HG03103 (cell line): Measurements from ENCODE around the gene PLK3.
"Not testable (repeated sequence)": the region's sequence is repeated elsewhere in the genome, so short reads cannot be mapped to it uniquely, and the experiment has no call there.

Source experiments
- ATAC-seq: cut with Tn5 transposase; IDR thresholded peaks from one replicate; pipeline ENCODE4 v1.9.1; 2021; ENCODE audit warnings: low read depth; ENCODE audit not compliant: unreplicated experiment

The PLK3 gene

GRCh38 chr1:44786841-44787426 lies 13.2 kb upstream of the PLK3 start:
- no peak for ATAC-seq

- no peak for ATAC-seq
Measured at GRCh38 chr1:44787506-44787905, 12.7 kb upstream of the PLK3 start.

- ATAC-seq, result no peak
Measured at GRCh38 chr1:44788120-44788860, 11.9 kb upstream of the PLK3 start, which contains the start of gene BEST4. TSS of gene BEST4 (minus strand) at chr1:44788170. CDS start at chr1:44787705, 465 bp downstream.

DNA sequence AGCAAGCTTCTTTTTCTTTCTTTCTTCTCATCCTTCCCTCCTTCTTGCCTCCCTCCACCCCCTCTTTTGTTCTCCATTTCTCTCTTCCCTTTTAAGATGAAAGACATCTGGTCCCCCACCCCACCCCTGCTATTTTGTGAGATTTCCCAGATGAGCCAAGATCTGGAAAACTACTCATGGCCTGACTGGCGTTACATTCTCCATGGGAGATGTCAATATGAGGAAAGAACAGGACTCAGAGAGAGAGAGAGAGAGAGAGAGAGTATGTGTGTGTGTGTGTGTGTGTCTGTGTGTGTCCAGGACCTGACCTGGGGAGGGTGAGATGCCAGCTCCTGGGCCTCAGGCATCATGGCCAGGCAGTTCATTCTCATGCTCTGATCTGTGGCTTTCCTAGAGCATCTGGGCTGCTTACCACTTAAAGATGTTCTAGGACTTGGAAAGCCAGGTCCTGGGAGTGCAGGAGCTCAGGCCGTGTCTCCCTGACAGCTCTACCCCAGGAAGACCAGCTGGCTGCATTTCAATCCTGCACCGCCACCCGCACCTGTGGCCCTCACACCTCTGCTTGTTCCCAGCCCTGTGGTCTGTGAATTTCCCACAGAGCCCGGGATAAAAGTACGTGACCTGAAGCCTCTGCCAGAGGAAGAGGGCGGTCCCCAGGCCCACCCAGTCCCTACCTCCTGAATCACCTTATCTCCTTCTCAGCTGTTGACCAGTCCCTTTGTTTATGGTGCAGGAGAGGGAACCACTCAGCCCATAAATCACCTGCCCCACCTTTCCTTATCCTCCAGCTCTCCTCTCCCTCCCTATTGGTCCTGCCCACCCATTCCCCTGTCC lies 9.0 kb upstream of the PLK3 start:
- ATAC-seq, result no peak

DNA sequence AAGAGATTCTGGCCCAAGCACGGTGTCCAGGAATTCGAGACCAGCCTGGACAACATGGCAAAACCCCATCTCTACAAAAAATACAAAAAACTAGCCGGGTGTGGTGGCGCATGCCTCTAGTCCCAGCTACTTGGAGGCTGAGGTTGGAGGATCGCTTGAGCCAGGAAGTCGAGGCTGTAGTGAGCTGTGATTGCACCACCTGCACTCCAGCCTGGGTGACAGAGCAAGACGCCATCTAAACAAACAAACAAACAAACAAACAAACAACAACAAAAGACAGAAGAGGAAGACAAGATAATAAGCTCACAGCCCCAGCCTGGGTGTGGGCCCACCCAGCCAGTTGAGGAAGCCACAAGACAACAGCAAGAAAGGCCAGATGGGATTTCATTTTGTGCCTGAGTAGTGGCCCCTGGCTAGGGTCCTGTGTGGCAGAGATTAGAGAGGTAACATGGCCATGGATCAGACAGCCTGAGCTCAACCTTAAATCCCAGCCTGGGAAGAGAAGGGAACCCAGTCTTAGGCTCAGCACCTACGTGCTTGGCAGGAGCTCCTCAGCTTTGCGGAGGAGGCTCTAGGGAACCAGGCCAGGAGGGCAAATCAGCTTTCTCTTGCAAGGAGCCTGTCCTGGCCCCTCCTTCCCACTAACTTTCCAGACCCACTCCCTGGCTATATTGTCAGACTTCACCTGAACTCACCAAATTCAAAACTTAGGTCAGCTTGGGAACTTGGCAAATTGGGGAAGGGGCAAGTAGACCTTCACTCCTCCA lies 7.3 kb upstream of the PLK3 start:
- ATAC-seq, result no peak

- ATAC-seq, result not testable (repeated sequence)
Measured at GRCh38 chr1:44797886-44798285, 2.3 kb upstream of the PLK3 start.

- no peak for ATAC-seq
Measured at GRCh38 chr1:44798481-44799365, 1.5 kb upstream of the PLK3 start.

DNA sequence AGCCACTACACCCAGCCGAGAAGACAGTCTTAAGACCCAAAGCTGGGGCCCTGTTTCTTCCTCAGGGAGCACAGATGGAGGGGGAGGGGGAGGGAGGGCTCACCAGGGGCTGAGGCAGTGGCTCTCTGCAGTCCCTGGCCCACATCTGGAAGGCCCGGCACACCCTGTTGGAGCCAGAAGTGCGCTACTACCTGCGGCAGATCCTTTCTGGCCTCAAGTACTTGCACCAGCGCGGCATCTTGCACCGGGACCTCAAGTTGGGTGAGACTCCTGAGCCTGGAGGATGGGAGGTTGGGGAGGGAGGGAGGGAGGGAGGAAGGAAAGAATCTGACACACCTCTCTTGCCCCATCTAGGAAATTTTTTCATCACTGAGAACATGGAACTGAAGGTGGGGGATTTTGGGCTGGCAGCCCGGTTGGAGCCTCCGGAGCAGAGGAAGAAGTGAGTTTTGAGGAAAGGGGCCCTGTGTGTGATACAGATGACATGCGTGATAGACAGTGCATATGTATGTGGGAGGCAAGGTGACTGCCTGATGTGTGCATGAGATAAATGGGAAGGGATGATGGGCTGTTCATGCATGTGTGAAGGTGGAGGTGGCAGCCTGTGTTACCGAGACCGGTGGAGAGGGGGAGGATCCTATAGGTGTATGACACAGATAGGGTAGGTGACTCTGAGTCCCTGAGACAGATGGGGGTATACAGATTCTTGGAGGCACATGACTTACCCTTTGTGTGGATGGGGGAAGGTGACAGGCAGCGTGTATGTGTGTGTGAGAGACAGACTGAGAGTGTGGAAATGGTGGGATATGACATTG lies 1.5 kb downstream of the PLK3 start:
- no peak for ATAC-seq

DNA sequence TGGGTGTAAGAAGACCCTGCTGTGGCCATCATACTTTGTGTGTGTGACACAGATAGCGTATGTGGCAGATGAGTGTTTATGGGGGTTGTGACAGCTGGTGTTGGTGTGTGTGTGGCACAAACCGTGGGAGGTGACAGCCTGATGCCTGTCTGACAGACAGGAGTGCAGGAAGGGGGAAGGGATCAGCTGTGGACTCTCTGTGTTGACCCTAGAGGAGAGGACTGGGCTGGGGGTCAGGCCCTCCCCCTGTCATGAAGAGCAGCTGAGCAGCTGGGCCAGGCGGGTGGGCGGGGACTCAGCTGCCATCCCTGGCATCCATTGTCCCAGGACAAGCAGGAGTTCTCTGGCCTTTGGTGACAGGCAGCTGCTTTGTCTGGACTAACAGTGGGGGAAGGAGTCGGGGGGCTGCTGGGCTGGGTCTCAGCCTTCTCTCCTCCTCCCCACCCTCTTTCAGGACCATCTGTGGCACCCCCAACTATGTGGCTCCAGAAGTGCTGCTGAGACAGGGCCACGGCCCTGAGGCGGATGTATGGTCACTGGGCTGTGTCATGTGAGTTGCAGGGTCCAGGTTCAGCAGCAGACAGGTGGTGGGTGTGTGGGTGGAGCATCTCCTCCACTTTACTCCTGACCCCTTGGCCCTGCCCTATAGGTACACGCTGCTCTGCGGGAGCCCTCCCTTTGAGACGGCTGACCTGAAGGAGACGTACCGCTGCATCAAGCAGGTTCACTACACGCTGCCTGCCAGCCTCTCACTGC lies 2.3 kb downstream of the PLK3 start:
- ATAC-seq, result no peak

- no peak for ATAC-seq
Measured at GRCh38 chr1:44803062-44803311, 2.8 kb downstream of the PLK3 start.

GRCh38 chr1:44803312-44804095 lies 3.3 kb downstream of the PLK3 start:
- no peak for ATAC-seq

GRCh38 chr1:44805311-44806024 lies 5.3 kb downstream of the PLK3 start:
- no peak for ATAC-seq

- ATAC-seq, result no peak
Measured at GRCh38 chr1:44806025-44806703, 6.0 kb downstream of the PLK3 start.

GRCh38 chr1:44806704-44807363 lies 6.7 kb downstream of the PLK3 start, which contains the start of gene DYNLT4:
TSS of gene DYNLT4 (minus strand) at chr1:44807351. CDS start at chr1:44806668, 683 bp downstream.
- no peak for ATAC-seq

- peak; percentile 34 for ATAC-seq
Measured at GRCh38 chr1:44807364-44808062, 7.3 kb downstream of the PLK3 start.
